ENCODE measurements around the gene SPATS2. TPM values are rescaled to one million over a fixed set of nuclear protein-coding genes. Genes with fewer than 3 reads are reported as not detected.

Gene SPATS2
- total RNA-seq, 1 experiment from 2014 or later: 74.2 TPM

DNA sequence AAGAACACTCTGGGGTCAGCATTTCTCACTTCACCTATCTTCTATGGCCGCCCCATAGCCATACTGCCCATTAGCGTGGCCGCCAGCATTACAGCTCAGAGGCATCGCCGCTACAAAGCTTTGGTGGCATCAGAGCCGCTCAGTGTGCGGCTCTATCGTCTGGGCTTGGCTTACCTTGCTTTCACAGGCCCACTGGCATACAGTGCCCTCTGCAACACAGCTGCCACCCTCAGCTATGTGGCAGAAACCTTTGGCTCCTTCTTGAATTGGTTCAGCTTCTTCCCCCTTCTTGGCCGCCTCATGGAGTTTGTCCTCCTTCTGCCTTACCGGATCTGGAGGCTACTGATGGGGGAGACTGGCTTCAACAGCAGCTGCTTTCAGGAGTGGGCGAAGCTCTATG is 18.0 kb upstream of the SPATS2 start (continued):
- TF ChIP-seq, protein P1, sequence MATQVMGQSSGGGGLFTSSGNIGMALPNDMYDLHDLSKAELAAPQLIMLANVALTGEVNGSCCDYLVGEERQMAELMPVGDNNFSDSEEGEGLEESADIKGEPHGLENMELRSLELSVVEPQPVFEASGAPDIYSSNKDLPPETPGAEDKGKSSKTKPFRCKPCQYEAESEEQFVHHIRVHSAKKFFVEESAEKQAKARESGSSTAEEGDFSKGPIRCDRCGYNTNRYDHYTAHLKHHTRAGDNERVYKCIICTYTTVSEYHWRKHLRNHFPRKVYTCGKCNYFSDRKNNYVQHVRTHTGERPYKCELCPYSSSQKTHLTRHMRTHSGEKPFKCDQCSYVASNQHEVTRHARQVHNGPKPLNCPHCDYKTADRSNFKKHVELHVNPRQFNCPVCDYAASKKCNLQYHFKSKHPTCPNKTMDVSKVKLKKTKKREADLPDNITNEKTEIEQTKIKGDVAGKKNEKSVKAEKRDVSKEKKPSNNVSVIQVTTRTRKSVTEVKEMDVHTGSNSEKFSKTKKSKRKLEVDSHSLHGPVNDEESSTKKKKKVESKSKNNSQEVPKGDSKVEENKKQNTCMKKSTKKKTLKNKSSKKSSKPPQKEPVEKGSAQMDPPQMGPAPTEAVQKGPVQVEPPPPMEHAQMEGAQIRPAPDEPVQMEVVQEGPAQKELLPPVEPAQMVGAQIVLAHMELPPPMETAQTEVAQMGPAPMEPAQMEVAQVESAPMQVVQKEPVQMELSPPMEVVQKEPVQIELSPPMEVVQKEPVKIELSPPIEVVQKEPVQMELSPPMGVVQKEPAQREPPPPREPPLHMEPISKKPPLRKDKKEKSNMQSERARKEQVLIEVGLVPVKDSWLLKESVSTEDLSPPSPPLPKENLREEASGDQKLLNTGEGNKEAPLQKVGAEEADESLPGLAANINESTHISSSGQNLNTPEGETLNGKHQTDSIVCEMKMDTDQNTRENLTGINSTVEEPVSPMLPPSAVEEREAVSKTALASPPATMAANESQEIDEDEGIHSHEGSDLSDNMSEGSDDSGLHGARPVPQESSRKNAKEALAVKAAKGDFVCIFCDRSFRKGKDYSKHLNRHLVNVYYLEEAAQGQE (IDR thresholded peaks at IDR 0.05; ENCODE audit: low read depth): no peak
- TF ChIP-seq ELF1 (IDR thresholded peaks at IDR 0.05; ENCODE audit: borderline replicate concordance, low read depth) (no peak), SIN3A (IDR thresholded peaks at IDR 0.05; ENCODE audit: low read depth) (no peak), RAD21 (IDR thresholded peaks at IDR 0.05; ENCODE audit: low read depth) (no peak), ZNF274 (IDR thresholded peaks at IDR 0.05; ENCODE audit: low read depth, low read length) (no peak), ZFX (IDR thresholded peaks at IDR 0.05) (no peak)

DNA sequence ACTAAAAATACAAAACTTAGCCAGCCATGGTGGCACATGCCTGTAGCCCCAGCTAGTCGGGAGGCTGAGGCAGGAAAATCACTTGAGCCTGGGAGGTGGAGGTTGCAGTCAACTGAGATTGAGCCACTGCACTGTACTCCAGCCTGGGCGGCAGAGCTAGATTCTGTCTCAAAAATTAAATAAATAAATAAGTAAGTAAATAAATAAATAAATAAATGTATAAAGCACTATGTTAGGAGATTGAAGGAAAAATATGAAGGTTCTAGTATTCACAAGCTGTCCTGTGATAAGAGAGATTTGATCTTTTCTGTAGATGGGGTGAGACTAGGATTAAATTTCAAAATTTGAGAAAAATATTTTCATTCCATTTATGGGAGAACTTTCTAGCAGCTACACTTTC is 14.9 kb upstream of the SPATS2 start:
- RAD21 ChIA-PET (ENCODE audit: low non-redundant PET in 1 of 2, low total read pairs in 2 of 2, uncharacterized antibody in 2 of 2, unreplicated experiment in 2 of 2): no interaction called here

More for the DNA sequence above, 14.9 kb upstream of the SPATS2 start:
- no peaks in the 10 kb centered on the region for H3K27me3 ChIP-seq (ENCODE audit: insufficient read depth, low read length)
- TF ChIP-seq, protein P2, sequence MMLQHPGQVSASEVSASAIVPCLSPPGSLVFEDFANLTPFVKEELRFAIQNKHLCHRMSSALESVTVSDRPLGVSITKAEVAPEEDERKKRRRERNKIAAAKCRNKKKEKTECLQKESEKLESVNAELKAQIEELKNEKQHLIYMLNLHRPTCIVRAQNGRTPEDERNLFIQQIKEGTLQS (IDR thresholded peaks at IDR 0.05): no peak
- TF ChIP-seq YY1 (IDR thresholded peaks at IDR 0.05; ENCODE audit: extremely low read depth, insufficient replicate concordance, low read depth, low read length): no peak
- TF ChIP-seq, protein P3, sequence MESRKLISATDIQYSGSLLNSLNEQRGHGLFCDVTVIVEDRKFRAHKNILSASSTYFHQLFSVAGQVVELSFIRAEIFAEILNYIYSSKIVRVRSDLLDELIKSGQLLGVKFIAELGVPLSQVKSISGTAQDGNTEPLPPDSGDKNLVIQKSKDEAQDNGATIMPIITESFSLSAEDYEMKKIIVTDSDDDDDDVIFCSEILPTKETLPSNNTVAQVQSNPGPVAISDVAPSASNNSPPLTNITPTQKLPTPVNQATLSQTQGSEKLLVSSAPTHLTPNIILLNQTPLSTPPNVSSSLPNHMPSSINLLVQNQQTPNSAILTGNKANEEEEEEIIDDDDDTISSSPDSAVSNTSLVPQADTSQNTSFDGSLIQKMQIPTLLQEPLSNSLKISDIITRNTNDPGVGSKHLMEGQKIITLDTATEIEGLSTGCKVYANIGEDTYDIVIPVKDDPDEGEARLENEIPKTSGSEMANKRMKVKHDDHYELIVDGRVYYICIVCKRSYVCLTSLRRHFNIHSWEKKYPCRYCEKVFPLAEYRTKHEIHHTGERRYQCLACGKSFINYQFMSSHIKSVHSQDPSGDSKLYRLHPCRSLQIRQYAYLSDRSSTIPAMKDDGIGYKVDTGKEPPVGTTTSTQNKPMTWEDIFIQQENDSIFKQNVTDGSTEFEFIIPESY (IDR thresholded peaks at IDR 0.05; ENCODE audit: extremely low read depth, insufficient replicate concordance, low read length): no peak
- TF ChIP-seq, protein P4, sequence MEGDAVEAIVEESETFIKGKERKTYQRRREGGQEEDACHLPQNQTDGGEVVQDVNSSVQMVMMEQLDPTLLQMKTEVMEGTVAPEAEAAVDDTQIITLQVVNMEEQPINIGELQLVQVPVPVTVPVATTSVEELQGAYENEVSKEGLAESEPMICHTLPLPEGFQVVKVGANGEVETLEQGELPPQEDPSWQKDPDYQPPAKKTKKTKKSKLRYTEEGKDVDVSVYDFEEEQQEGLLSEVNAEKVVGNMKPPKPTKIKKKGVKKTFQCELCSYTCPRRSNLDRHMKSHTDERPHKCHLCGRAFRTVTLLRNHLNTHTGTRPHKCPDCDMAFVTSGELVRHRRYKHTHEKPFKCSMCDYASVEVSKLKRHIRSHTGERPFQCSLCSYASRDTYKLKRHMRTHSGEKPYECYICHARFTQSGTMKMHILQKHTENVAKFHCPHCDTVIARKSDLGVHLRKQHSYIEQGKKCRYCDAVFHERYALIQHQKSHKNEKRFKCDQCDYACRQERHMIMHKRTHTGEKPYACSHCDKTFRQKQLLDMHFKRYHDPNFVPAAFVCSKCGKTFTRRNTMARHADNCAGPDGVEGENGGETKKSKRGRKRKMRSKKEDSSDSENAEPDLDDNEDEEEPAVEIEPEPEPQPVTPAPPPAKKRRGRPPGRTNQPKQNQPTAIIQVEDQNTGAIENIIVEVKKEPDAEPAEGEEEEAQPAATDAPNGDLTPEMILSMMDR (IDR thresholded peaks at IDR 0.05 in 2 of 3, conservative IDR thresholded peaks at IDR 0.05 in 1 of 3; ENCODE audit: borderline replicate concordance in 1 of 3, insufficient read depth in 1 of 3, low read depth in 2 of 3, low read length in 2 of 3): no peak
- TF ChIP-seq EGR1 (IDR thresholded peaks at IDR 0.05; ENCODE audit: low read depth): no peak
- no peak for TF ChIP-seq CEBPB (IDR thresholded peaks at IDR 0.05; ENCODE audit: low read depth)
- TF ChIP-seq, protein P5, sequence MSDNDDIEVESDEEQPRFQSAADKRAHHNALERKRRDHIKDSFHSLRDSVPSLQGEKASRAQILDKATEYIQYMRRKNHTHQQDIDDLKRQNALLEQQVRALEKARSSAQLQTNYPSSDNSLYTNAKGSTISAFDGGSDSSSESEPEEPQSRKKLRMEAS (IDR thresholded peaks at IDR 0.05): no peak
- TF ChIP-seq CBX3 (IDR thresholded peaks at IDR 0.05; ENCODE audit: low read depth): no peak
- no peak for TF ChIP-seq POLR2AphosphoS5 (IDR thresholded peaks at IDR 0.05; ENCODE audit: low read depth, low read length)
- H3K4me1 ChIP-seq (ENCODE audit: control insufficient read depth in 1 of 2, insufficient read depth in 2 of 2, low read length in 2 of 2): peaks cover 23 to 27% of the 10 kb centered on the region in 2 experiments
- no peak overlapping the region for H3K4me3 ChIP-seq (replicated peaks in 1 of 2; ENCODE audit: low read depth in 1 of 2, low read length in 2 of 2)
- no peaks in the 10 kb centered on the region for H3K9me2 ChIP-seq (ENCODE audit: insufficient read depth)
- peaks cover 0 to 11% of the 10 kb centered on the region in 2 experiments; a peak in 2 of 4 replicates for H3K36me3 ChIP-seq (ENCODE audit: control insufficient read depth in 1 of 2, insufficient read depth in 2 of 2, low read length in 2 of 2)
- DNase-seq (ENCODE audit: low read depth, low spot score): no peak
- H3K27ac ChIP-seq (ENCODE audit: low read depth, low read length): no peak overlapping the region
- no peaks in the 10 kb centered on the region for H4K20me1 ChIP-seq (ENCODE audit: insufficient read depth)
- H3K79me2 ChIP-seq (ENCODE audit: insufficient read depth, low read length): peaks cover 4% of the 10 kb centered on the region; the same call in 1 of the 2 replicates
- intact Hi-C loops (cut with micrococcal nuclease): no loop called here
- no peak overlapping the region for H2AFZ ChIP-seq (ENCODE audit: low read depth, low read length, poor library complexity, severe bottlenecking)
- H3K9ac ChIP-seq (ENCODE audit: low read length): no peak overlapping the region
- BruUV-seq (replicated peaks): no TSS peak
- ChIA-PET POLR2A (interaction anchor here (1.8 kb wide), 1 partner anchor 29 kb away, joined by 4 read pairs; the partner anchor contains the start of gene TROAP), CTCF (interaction anchor here (1.2 to 2.6 kb wide), 3 partner anchors 10 to 201 kb away, joined by 3 to 13 read pairs (median 5); no protein-coding TSS in a partner anchor)
- no peaks in the 10 kb centered on the region for H3K9me3 ChIP-seq (ENCODE audit: control insufficient read depth in 1 of 2, insufficient read depth in 1 of 2, low read depth in 1 of 2, low read length in 2 of 2)
- ATAC-seq: no peak
- H3K4me2 ChIP-seq (ENCODE audit: low read length): no peak overlapping the region
